Fibroblast of villous mesenchyme (primary cell): ENCODE measurements around the gene SGK1. TPM values are rescaled to one million over a fixed set of nuclear protein-coding genes. Genes with fewer than 3 reads are reported as not detected.

ENCODE experiments used
- DNase-seq: peaks from one replicate; pipeline ENCODE4 v3.0.0-alpha.2; 2010; ENCODE audit warnings: low read depth
- H3K4me3 ChIP-seq: 2 replicates; pipeline ENCODE4 v1.5.1; 2011; ENCODE audit warnings: low read depth, mild to moderate bottlenecking, low read length
- total RNA-seq: library from RNA; depleted of rRNA; stranded (reverse); fragments of >200 nt; gene quantifications from 2 replicates; pipeline ENCODE4 v1.2.3, GENCODE V29; 2012
- TF ChIP-seq, protein P1 (sequence below): IDR thresholded peaks from 2 replicates; pipeline ENCODE4 v1.5.1; 2012; ENCODE audit warnings: low read depth, mild to moderate bottlenecking, low read length; ENCODE audit not compliant: insufficient read depth

The SGK1 gene
- total RNA-seq, 1 donor, result 244 TPM

DNA sequence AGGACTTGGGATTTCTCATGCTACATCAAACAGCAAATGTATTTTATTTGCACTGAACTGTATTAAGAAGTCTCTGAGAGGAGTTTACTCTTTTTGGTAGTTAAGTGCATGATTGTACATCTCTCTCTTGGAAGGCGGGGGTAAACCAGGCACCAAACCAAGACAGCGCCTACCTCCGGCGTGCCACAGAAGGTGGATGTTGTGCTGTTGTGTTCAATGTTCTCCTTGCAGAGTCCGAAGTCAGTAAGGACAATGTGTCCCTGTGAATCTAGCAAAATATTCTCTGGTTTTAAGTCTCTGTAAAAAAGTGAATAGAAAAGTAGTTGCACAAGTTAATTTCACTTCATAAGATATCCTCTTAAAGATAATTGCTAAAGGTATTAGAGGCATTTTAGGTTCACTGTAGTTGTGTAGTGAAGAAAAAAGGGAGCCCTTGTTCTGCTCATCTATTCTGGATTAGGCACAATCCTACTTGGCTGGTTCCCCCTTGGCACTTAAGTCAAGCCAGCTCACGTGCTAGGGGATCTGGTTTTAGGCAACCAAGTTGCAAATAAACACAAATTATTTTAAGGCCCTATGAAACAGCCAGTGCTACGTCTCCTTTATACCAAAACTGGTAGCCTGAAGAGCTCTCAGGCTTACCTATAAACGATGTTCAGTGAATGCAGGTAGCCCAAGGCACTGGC lies 145.7 kb downstream of the SGK1 start:
- TF ChIP-seq, protein P1, sequence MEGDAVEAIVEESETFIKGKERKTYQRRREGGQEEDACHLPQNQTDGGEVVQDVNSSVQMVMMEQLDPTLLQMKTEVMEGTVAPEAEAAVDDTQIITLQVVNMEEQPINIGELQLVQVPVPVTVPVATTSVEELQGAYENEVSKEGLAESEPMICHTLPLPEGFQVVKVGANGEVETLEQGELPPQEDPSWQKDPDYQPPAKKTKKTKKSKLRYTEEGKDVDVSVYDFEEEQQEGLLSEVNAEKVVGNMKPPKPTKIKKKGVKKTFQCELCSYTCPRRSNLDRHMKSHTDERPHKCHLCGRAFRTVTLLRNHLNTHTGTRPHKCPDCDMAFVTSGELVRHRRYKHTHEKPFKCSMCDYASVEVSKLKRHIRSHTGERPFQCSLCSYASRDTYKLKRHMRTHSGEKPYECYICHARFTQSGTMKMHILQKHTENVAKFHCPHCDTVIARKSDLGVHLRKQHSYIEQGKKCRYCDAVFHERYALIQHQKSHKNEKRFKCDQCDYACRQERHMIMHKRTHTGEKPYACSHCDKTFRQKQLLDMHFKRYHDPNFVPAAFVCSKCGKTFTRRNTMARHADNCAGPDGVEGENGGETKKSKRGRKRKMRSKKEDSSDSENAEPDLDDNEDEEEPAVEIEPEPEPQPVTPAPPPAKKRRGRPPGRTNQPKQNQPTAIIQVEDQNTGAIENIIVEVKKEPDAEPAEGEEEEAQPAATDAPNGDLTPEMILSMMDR, result no peak
- peak; percentile 32 for DNase-seq
- peak overlapping the region; percentile 98 for H3K4me3 ChIP-seq

DNA sequence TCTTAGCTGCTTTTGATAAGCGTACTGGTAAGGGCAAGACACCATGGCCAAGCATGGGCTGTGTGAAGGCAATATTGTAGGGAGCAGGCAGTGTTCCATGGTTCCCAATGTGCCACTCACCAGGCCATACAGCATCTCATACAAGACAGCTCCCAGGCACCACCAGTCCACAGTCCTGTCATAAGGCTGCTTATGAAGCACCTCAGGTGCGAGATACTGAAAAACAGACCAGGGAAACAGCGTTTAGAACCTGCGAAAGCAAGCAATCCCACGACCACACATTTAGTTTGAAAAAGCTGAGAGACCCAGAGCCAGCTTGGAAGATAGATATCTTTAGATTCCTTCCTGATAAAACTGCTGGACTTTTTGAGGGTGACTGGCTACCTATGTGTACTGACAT lies 146.4 kb downstream of the SGK1 start:
- TF ChIP-seq, protein P1, result no peak
- H3K4me3 ChIP-seq, result peak overlapping the region; percentile 98
- peak; percentile 43 for DNase-seq

DNA sequence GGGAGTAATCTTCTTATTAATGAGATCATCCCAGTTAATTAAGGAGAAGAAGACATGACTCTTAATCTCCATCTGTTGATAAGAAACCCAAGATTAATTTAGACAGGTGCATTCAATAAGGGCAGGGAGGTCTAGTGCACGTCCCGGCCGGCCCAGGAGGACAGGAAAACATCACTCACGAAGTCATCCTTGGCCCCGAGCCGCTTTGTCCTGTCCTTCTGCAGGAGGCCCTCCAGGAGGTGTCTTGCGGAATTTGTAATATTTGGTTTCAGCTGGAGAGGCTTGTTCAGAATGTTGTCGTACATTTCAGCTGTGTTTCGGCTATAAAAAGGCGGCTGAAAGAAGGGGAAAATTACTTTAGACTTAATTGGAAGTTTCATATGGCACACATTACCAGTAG lies 147.1 kb downstream of the SGK1 start:
- peak overlapping the region; percentile 98 for H3K4me3 ChIP-seq
- peak; percentile 45 for DNase-seq
- TF ChIP-seq, protein P1, result no peak

DNA sequence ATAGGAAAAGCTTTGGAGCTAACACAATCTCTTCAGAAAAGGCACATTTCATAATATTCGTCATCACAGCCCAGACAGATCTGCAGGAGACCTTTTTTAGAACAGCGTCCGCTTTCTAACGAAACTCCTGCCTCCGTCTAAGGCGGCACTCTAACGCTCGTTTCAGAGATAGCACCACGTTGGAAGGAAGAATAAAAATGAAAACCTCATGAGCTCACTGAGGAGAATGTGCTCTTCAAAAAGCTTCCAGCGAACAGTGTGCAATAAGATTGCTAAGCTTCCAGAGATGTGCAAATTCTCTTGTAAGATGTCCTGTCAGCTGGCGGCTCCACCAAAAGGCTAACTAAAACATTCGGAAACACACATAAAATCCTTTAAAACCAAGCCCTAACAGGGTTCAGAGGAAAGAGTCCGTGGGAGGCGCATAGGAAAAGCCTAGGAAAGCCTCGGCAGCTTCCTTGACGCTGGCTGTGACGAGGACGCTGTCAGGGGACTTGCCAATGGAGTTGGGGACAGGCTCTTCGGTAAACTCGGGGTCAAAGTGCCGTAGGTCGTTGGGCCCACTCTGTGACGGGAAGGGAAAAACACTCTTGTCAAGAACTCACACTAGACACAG lies 147.9 kb downstream of the SGK1 start:
- TF ChIP-seq, protein P1, result no peak
- peak overlapping the region; percentile 98 for H3K4me3 ChIP-seq
- peak; percentile 50 for DNase-seq

DNA sequence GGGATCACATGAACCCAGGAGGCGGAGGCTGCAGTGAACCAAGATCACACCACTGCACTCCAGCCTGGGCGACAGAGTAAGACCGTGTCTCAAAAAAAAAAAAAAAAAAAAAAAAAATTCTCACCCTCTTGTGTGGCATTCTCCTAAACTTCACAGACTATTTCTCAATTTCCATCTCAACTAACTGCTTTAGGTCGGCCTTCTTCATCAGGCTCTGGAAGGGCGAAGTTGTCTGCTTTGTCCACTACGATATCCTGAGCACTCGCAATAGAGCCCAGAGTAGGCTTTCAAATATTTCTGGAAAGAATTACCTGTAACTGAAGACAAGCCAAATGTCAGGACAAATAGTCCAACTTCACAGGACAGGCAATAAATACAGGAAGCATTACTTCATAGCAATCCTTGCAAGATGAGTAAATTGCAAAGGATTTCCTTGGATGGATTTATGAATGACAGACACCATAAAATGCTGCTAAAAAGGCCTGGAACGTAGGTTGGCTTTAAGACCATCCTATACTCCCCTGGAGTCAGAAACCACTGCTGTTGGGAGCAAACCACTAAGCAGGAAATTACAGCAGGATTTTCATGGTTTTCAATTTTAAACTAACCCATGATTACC lies 149.2 kb downstream of the SGK1 start:
- peak; percentile 68 for DNase-seq
- H3K4me3 ChIP-seq, result no peak overlapping the region
- TF ChIP-seq, protein P1, result no peak

DNA sequence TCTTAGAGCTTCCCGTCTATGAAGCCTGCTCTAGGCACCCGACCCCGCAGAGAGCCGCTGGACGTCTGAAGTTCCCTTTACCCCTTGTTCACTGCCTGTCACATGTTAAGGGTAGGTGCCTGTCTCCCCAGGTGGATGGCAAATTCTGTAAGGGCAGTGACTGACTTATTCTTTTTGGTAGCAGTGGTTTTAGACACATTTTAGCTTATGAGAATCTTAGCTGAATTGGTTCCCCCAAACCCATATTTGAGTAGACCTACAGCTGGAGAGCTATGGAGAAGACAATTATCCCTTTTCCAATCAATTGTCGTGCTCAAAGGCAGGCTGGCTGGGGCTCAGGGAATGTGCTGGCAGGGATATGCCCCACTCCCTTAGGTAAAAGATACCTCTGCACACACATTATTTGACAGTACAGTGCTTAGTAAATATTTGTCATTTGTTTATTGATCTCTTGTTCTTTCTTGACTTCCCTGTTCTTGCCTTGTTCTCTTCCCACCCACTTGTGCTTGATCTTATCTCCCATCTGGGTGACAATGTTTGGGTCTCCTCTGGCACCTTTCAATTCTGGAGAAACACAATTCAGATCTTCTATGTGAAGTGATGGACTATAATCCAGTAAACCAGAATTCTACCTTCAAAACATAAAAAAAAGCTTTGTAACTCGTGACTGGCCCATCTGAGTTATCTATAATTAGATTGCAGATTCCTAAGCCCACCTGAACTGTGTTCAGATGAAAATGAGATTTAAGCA lies 151.2 kb downstream of the SGK1 start:
- DNase-seq, result peak; percentile 70
- TF ChIP-seq, protein P1, result no peak
- H3K4me3 ChIP-seq, result no peak overlapping the region
